OCI-LY7 (cell line): ENCODE measurements around the gene POM121L2. TPM values are rescaled to one million over a fixed set of nuclear protein-coding genes. Genes with fewer than 3 reads are reported as not detected.

Source experiments
- BruUV-seq: library from RNA; stranded (reverse); fragments of 400-500 nt; replicated peaks from 2 replicates; lab custom pipeline; 2021; lab: Mats Ljungman, UMichigan
- CTCF ChIA-PET: fragments of 300-600 bp; sonication (Branson Sonifier 250); formaldehyde crosslinking; loops from one replicate; lab custom pipeline; 2022; ENCODE audit warnings: antibody characterized with exemption; ENCODE audit not compliant: unreplicated experiment; lab: Charles Lee
- POLR2A ChIA-PET: fragments of 300-600 bp; sonication (Branson Sonifier 250); formaldehyde crosslinking; loops from one replicate; lab custom pipeline; 2022; ENCODE audit warnings: antibody characterized with exemption; lab: Charles Lee
- DNase-seq: peaks from one replicate; pipeline ENCODE4 v3.0.0-alpha.2; 2015; ENCODE audit warnings: low spot score
- H2AFZ ChIP-seq: fragments of 200-600 bp; sonication (generic), shearing (Covaris generic); 2 replicates; pipeline ENCODE4 v1.6.1; 2014; ENCODE audit warnings: mild to moderate bottlenecking, antibody characterized with exemption, low read length, moderate library complexity
- H3K27ac ChIP-seq: fragments of 200-600 bp; sonication (generic); 2 replicates; pipeline ENCODE4 v1.5.1; 2014; ENCODE audit warnings: mixed run types, low read depth, mild to moderate bottlenecking, moderate library complexity, low read length, inconsistent platforms; ENCODE audit not compliant: poor library complexity, severe bottlenecking
- H3K36me3 ChIP-seq: fragments of 200-600 bp; sonication (generic); 2 replicates; pipeline ENCODE4 v1.6.1; 2014; ENCODE audit warnings: mild to moderate bottlenecking, antibody characterized with exemption, low read length, moderate library complexity, mixed read lengths; ENCODE audit not compliant: insufficient read depth
- H3K4me1 ChIP-seq: fragments of 200-600 bp; sonication (generic); 2 replicates; pipeline ENCODE4 v1.5.1; 2014; ENCODE audit warnings: mild to moderate bottlenecking, low read length; ENCODE audit not compliant: insufficient read depth, poor library complexity, severe bottlenecking
- H3K4me2 ChIP-seq: fragments of 200-600 bp; sonication (generic); 2 replicates; pipeline ENCODE4 v1.6.1; 2014; ENCODE audit warnings: mild to moderate bottlenecking, low read length
- H3K4me3 ChIP-seq: fragments of 200-600 bp; sonication (generic); 2 replicates; pipeline ENCODE4 v1.5.1; 2014; ENCODE audit warnings: mild to moderate bottlenecking, low read depth, low read length; ENCODE audit not compliant: poor library complexity, severe bottlenecking
- H3K79me2 ChIP-seq: fragments of 200-600 bp; sonication (generic); 2 replicates; pipeline ENCODE4 v1.6.1; 2016; ENCODE audit warnings: low read depth, mild to moderate bottlenecking, low read length, moderate library complexity, mixed read lengths; ENCODE audit not compliant: insufficient read depth
- H3K9me2 ChIP-seq: fragments of 200-600 bp; sonication (generic); 2 replicates; pipeline ENCODE4 v1.6.1; 2016; ENCODE audit warnings: mild to moderate bottlenecking, low read length, mixed read lengths; ENCODE audit not compliant: insufficient read depth
- H3K9me3 ChIP-seq: fragments of 200-600 bp; sonication (generic); 2 replicates; pipeline ENCODE4 v1.6.1; 2014; ENCODE audit warnings: mild to moderate bottlenecking, mixed run types, low read length, mixed read lengths
- H4K20me1 ChIP-seq: fragments of 200-600 bp; sonication (generic); 2 replicates; pipeline ENCODE4 v1.6.1; 2014; ENCODE audit warnings: mild to moderate bottlenecking, antibody characterized with exemption, low read length, moderate library complexity, mixed read lengths; ENCODE audit not compliant: insufficient read depth
- CTCF ChIP-seq: fragments of 200-600 bp; sonication (generic); conservative IDR thresholded peaks from 2 replicates; pipeline ENCODE4 v1.5.1; 2014; ENCODE audit warnings: mild to moderate bottlenecking, antibody characterized with exemption, low read length, moderate library complexity, mixed read lengths
- EZH2phosphoT487 ChIP-seq: fragments of 200-600 bp; sonication (generic); IDR thresholded peaks from 2 replicates; pipeline ENCODE4 v1.6.1; 2018; ENCODE audit warnings: low read depth, borderline replicate concordance, mild to moderate bottlenecking, mixed run types, antibody characterized with exemption, low read length, moderate library complexity, mixed read lengths
- intact Hi-C: fragments of 100-400 bp; cut with micrococcal nuclease; formaldehyde crosslinking; loops from one replicate; pipeline ENCODE4 v1.10.0; 2022; ENCODE audit not compliant: unreplicated experiment
- total RNA-seq, 2 experiments: library from RNA; depleted of rRNA in 1 of 2; stranded (reverse); fragments of >200 nt in 1 of 2; shearing (Covaris generic) in 1 of 2; gene quantifications; 2 replicates each; pipeline ENCODE4 v1.2.3, GENCODE V29; 2014 to 2022

POM121L2 gene
- total RNA-seq, 2 experiments from 2014 or later = not detected

GRCh38 chr6:27297857-27298730, 14.0 kb downstream of the POM121L2 start:
- CTCF ChIA-PET = no interaction called here
- BruUV-seq = no TSS peak
- Histone ChIP-seq H3K27ac (no peak overlapping the region), H3K4me1 (no peaks in the 10 kb centered on the region), H3K79me2 (no peaks in the 10 kb centered on the region), H3K9me2 (no peaks in the 10 kb centered on the region), H3K36me3 (no peaks in the 10 kb centered on the region), H3K4me3 (no peak overlapping the region), H3K9me3 (no peaks in the 10 kb centered on the region), H4K20me1 (no peaks in the 10 kb centered on the region), H3K4me2 (no peak overlapping the region), H2AFZ (no peak overlapping the region)
- no peak for DNase-seq
- intact Hi-C loops = no loop called here
- TF ChIP-seq EZH2phosphoT487 (no peak), CTCF (no peak)
- POLR2A ChIA-PET = no interaction called here

DNA sequence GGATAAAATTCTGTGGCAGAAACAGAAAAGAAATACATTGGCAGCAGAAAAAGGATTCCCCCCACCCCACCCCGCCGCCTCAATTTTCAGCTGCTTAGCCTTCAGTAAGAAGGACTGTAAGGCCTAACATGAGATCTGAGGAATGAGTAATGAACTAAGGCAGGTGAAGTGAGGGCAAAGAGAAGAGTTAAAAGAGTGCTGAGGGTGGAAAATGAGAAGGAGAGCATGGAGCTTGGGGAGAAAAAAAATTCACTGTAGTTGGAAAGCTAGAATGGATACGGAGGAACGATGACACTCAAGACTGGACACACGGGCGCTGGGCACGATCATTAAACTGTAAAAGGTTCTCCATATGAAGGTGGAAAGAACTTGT, 14.6 kb downstream of the POM121L2 start:
- intact Hi-C loops = no loop called here
- Histone ChIP-seq H3K27ac (no peak overlapping the region), H3K9me2 (no peaks in the 10 kb centered on the region), H3K4me1 (no peaks in the 10 kb centered on the region), H3K9me3 (no peaks in the 10 kb centered on the region), H3K4me3 (no peak overlapping the region), H3K4me2 (no peak overlapping the region), H2AFZ (no peak overlapping the region), H4K20me1 (no peaks in the 10 kb centered on the region), H3K79me2 (no peaks in the 10 kb centered on the region), H3K36me3 (no peaks in the 10 kb centered on the region)
- ChIA-PET CTCF (no interaction called here), POLR2A (no interaction called here)
- no TSS peak for BruUV-seq
- DNase-seq = no peak
- no peak for TF ChIP-seq EZH2phosphoT487
- TF ChIP-seq CTCF = no peak
